ENCODE results near the gene TNFRSF1B. TPM values are rescaled to one million over a fixed set of nuclear protein-coding genes. Genes with fewer than 3 reads are reported as not detected.

The TNFRSF1B gene
- total RNA-seq, 1 experiment from 2014 or later = not detected

- TF ChIP-seq EZH2 (IDR thresholded peaks at IDR 0.05; ENCODE audit: borderline replicate concordance, low read depth, low read length, poor library complexity, severe bottlenecking) (no peak), CTCF (conservative IDR thresholded peaks at IDR 0.05; ENCODE audit: low read depth, low read length) (no peak)
- ChIA-PET POLR2A (ENCODE audit: low non-redundant PET) (no interaction called here), CTCF (no interaction called here)
- H3K36me3 ChIP-seq (ENCODE audit: insufficient read depth, low read length, poor library complexity, severe bottlenecking) = no peaks in the 10 kb centered on the region
- intact Hi-C loops (cut with micrococcal nuclease; ENCODE audit: unreplicated experiment) = no loop called here
- no TSS peak for BruUV-seq (replicated peaks)
- DNase-seq (ENCODE audit: low spot score) = no peak
- H3K27me3 ChIP-seq (replicated peaks; ENCODE audit: insufficient read depth, low read depth, low read length, poor library complexity) = no peaks in the 10 kb centered on the region
- no peak overlapping the region for H3K27ac ChIP-seq (ENCODE audit: low read depth, low read length, poor library complexity, severe bottlenecking)
- H3K4me3 ChIP-seq (ENCODE audit: low read depth, low read length, poor library complexity, severe bottlenecking) = no peak overlapping the region
- H3K9me3 ChIP-seq (ENCODE audit: low read depth, low read length, poor library complexity, severe bottlenecking) = no peaks in the 10 kb centered on the region
- no peaks in the 10 kb centered on the region for H3K4me1 ChIP-seq (ENCODE audit: insufficient read depth, low read length, poor library complexity, severe bottlenecking)
These were observed 15.3 kb upstream of the TNFRSF1B start for GRCh38 chr1:12151465-12151864.

- Histone ChIP-seq H3K4me3 (ENCODE audit: low read depth, low read length, poor library complexity, severe bottlenecking) (no peak overlapping the region), H3K4me1 (ENCODE audit: insufficient read depth, low read length, poor library complexity, severe bottlenecking) (no peaks in the 10 kb centered on the region), H3K27ac (ENCODE audit: low read depth, low read length, poor library complexity, severe bottlenecking) (no peak overlapping the region), H3K9me3 (ENCODE audit: low read depth, low read length, poor library complexity, severe bottlenecking) (no peaks in the 10 kb centered on the region), H3K36me3 (ENCODE audit: insufficient read depth, low read length, poor library complexity, severe bottlenecking) (no peaks in the 10 kb centered on the region), H3K27me3 (replicated peaks; ENCODE audit: insufficient read depth, low read depth, low read length, poor library complexity) (no peaks in the 10 kb centered on the region)
- ChIA-PET POLR2A (ENCODE audit: low non-redundant PET) (no interaction called here), CTCF (no interaction called here)
- DNase-seq (ENCODE audit: low spot score) = no peak
- intact Hi-C loops (cut with micrococcal nuclease; ENCODE audit: unreplicated experiment) = no loop called here
- BruUV-seq (replicated peaks) = no TSS peak
- TF ChIP-seq EZH2 (IDR thresholded peaks at IDR 0.05; ENCODE audit: borderline replicate concordance, low read depth, low read length, poor library complexity, severe bottlenecking) (no peak), CTCF (conservative IDR thresholded peaks at IDR 0.05; ENCODE audit: low read depth, low read length) (no peak)
These were observed 14.5 kb upstream of the TNFRSF1B start for GRCh38 chr1:12152113-12152891.

GRCh38 chr1:12153181-12153785 lies 13.5 kb upstream of the TNFRSF1B start:
- intact Hi-C loops (cut with micrococcal nuclease; ENCODE audit: unreplicated experiment) = no loop called here
- no peaks in the 10 kb centered on the region for H3K27me3 ChIP-seq (replicated peaks; ENCODE audit: insufficient read depth, low read depth, low read length, poor library complexity)
- no peaks in the 10 kb centered on the region for H3K4me1 ChIP-seq (ENCODE audit: insufficient read depth, low read length, poor library complexity, severe bottlenecking)
- no peaks in the 10 kb centered on the region for H3K9me3 ChIP-seq (ENCODE audit: low read depth, low read length, poor library complexity, severe bottlenecking)
- H3K27ac ChIP-seq (ENCODE audit: low read depth, low read length, poor library complexity, severe bottlenecking) = no peak overlapping the region
- H3K4me3 ChIP-seq (ENCODE audit: low read depth, low read length, poor library complexity, severe bottlenecking) = no peak overlapping the region
- no peak for DNase-seq (ENCODE audit: low spot score)
- BruUV-seq (replicated peaks) = no TSS peak
- TF ChIP-seq EZH2 (IDR thresholded peaks at IDR 0.05; ENCODE audit: borderline replicate concordance, low read depth, low read length, poor library complexity, severe bottlenecking) (no peak), CTCF (conservative IDR thresholded peaks at IDR 0.05; ENCODE audit: low read depth, low read length) (no peak)
- no peaks in the 10 kb centered on the region for H3K36me3 ChIP-seq (ENCODE audit: insufficient read depth, low read length, poor library complexity, severe bottlenecking)
- CTCF ChIA-PET = no interaction called here
- POLR2A ChIA-PET (ENCODE audit: low non-redundant PET) = no interaction called here
